Ascending aorta (tissue), 2 donors: ENCODE results near the gene CAV1. TPM values are rescaled to one million over a fixed set of nuclear protein-coding genes. Genes with fewer than 3 reads are reported as not detected.

Experiments used
- DNase-seq, 2 donors: peaks; one replicate each; pipeline ENCODE4 v3.0.0-alpha.2; 2019; ENCODE audit warnings: low spot score in 2 of 2
- H3K27ac ChIP-seq, 2 donors: fragments of 200-600 bp; sonication (generic); one replicate each; pipeline ENCODE4 v1.5.1; 2016 to 2017; ENCODE audit warnings: mild to moderate bottlenecking in 1 of 2
- H3K27me3 ChIP-seq: fragments of 200-600 bp; sonication (generic); one replicate; pipeline ENCODE4 v1.5.1; 2017
- H3K36me3 ChIP-seq, 2 donors: fragments of 200-600 bp; sonication (generic); one replicate each; pipeline ENCODE4 v1.5.1; 2016
- H3K4me1 ChIP-seq, 2 donors: fragments of 200-600 bp; sonication (generic); one replicate each; pipeline ENCODE4 v1.5.1; 2016 to 2017; ENCODE audit warnings: mild to moderate bottlenecking in 1 of 2
- H3K4me3 ChIP-seq, 2 donors: fragments of 200-600 bp; sonication (generic); one replicate each; pipeline ENCODE4 v1.5.1; 2016 to 2017; ENCODE audit warnings: mild to moderate bottlenecking in 1 of 2
- H3K9me3 ChIP-seq, 2 donors: fragments of 200-600 bp; sonication (generic); one replicate each; pipeline ENCODE4 v1.5.1; 2016
- intact Hi-C: fragments of 100-400 bp; cut with DNase I; formaldehyde crosslinking; loops from one replicate; pipeline ENCODE4 v1.15.1; 2023
- total RNA-seq: library from RNA; depleted of rRNA; stranded (reverse); fragments of >200 nt; gene quantifications from one replicate; pipeline ENCODE4 v1.1.0, GENCODE V29; 2016
- TF ChIP-seq, protein P1 (sequence below), 3 experiments: fragments of 200-600 bp in 2 of 3; fragments of 450-650 bp in 1 of 3; sonication (generic) in 2 of 3; IDR thresholded peaks; one replicate each; pipeline ENCODE4 v1.5.1; 2016 to 2019; ENCODE audit warnings: antibody characterized with exemption in 3 of 3, mild to moderate bottlenecking in 1 of 3, moderate library complexity in 1 of 3

CAV1 gene
- total RNA-seq, 1 donor from 2014 or later = 156 TPM

DNA sequence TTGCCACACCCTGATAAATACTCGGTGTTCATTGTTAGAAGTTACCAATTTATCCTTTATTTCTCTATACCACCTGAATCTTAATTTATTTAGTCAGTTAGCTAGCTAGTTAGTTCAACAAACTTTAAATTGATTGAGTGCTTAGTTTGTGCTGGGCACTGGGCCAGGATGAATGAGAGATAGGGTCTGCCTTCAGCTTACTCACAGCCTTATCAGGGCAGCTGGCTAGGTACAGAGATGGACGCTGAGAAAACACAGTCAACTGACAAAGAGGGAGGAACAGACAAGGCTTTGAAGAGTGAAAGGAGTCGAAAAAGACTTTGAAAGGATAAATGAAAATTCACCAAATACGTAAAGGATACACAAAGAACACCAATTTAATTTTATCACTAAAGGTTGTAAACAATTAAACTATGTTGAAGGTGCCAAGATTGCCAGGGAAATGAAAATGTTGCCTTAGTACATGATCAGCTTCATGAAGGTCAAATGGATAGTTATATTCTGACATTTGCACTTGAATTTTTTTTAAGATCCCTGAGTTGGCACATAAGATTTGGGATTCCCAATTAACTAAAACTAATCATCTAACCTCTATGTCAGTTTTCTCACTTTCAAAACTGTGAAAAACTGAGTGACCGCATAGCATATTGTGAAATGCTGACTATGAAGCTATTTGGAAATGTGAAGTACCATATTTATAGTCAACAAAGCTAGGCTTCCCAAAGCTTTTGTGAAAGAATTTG lies 23.2 kb upstream of the CAV1 start:
- peak overlapping the region; percentile 77 to 87 for H3K4me3 ChIP-seq
- peaks cover 0 to 18% of the 10 kb centered on the region in 2 donors for H3K4me1 ChIP-seq
- H3K27me3 ChIP-seq = no peaks in the 10 kb centered on the region
- peaks cover 0 to 10% of the 10 kb centered on the region in 2 donors for H3K36me3 ChIP-seq
- TF ChIP-seq, protein P1, sequence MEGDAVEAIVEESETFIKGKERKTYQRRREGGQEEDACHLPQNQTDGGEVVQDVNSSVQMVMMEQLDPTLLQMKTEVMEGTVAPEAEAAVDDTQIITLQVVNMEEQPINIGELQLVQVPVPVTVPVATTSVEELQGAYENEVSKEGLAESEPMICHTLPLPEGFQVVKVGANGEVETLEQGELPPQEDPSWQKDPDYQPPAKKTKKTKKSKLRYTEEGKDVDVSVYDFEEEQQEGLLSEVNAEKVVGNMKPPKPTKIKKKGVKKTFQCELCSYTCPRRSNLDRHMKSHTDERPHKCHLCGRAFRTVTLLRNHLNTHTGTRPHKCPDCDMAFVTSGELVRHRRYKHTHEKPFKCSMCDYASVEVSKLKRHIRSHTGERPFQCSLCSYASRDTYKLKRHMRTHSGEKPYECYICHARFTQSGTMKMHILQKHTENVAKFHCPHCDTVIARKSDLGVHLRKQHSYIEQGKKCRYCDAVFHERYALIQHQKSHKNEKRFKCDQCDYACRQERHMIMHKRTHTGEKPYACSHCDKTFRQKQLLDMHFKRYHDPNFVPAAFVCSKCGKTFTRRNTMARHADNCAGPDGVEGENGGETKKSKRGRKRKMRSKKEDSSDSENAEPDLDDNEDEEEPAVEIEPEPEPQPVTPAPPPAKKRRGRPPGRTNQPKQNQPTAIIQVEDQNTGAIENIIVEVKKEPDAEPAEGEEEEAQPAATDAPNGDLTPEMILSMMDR (IDR thresholded peaks at IDR 0.05) = no peak
- intact Hi-C loops = no loop called here
- no peaks in the 10 kb centered on the region for H3K9me3 ChIP-seq
- DNase-seq = no peak
- H3K27ac ChIP-seq = peak overlapping the region; percentile 97 to 100

GRCh38 chr7:116502201-116503096 lies 22.4 kb upstream of the CAV1 start:
- TF ChIP-seq, protein P1 (IDR thresholded peaks at IDR 0.05) = no peak
- peaks cover 3 to 18% of the 10 kb centered on the region in 2 donors for H3K36me3 ChIP-seq
- H3K4me3 ChIP-seq = peak overlapping the region; percentile 77 to 87
- no peak for DNase-seq
- H3K27ac ChIP-seq = peak overlapping the region in 1 of 2 donors; percentile 97
- H3K27me3 ChIP-seq = no peaks in the 10 kb centered on the region
- no peaks in the 10 kb centered on the region for H3K9me3 ChIP-seq
- intact Hi-C loops = no loop called here
- H3K4me1 ChIP-seq = peaks cover 0 to 23% of the 10 kb centered on the region in 2 donors

- H3K27ac ChIP-seq = peak overlapping the region; percentile 27 to 32
- no peaks in the 10 kb centered on the region for H3K9me3 ChIP-seq
- H3K4me1 ChIP-seq = peaks cover 0 to 26% of the 10 kb centered on the region in 2 donors
- no peak for DNase-seq
- intact Hi-C loops = no loop called here
- TF ChIP-seq, protein P1 (IDR thresholded peaks at IDR 0.05) = no peak
- peaks cover 7 to 26% of the 10 kb centered on the region in 2 donors for H3K36me3 ChIP-seq
- H3K4me3 ChIP-seq = peak overlapping the region in 1 of 2 donors; percentile 1
- H3K27me3 ChIP-seq = no peaks in the 10 kb centered on the region
These were observed 21.0 kb upstream of the CAV1 start for GRCh38 chr7:116503835-116504234.

GRCh38 chr7:116505278-116505677 lies 19.6 kb upstream of the CAV1 start:
- TF ChIP-seq, protein P1 (IDR thresholded peaks at IDR 0.05) = no peak
- Histone ChIP-seq H3K27me3 (no peaks in the 10 kb centered on the region), H3K9me3 (no peaks in the 10 kb centered on the region), H3K4me3 (no peak overlapping the region), H3K27ac (peak overlapping the region; percentile 23 to 27), H3K36me3 (peaks cover 7 to 28% of the 10 kb centered on the region in 2 donors), H3K4me1 (peaks cover 0 to 27% of the 10 kb centered on the region in 2 donors)
- intact Hi-C loops = no loop called here
- DNase-seq = no peak

- Histone ChIP-seq H3K27ac (peak overlapping the region in 1 of 2 donors; percentile 27), H3K27me3 (no peaks in the 10 kb centered on the region), H3K36me3 (peaks cover 7 to 28% of the 10 kb centered on the region in 2 donors), H3K4me3 (peak overlapping the region in 1 of 2 donors; percentile 24), H3K4me1 (peaks cover 0 to 29% of the 10 kb centered on the region in 2 donors), H3K9me3 (no peaks in the 10 kb centered on the region)
- DNase-seq = no peak
- intact Hi-C loops = no loop called here
- TF ChIP-seq, protein P1 (IDR thresholded peaks at IDR 0.05) = no peak
These were observed 19.0 kb upstream of the CAV1 start for GRCh38 chr7:116505823-116506222.
